Right ventricle myocardium superior (tissue), 1 donor: ENCODE results near the gene KCNJ4. TPM values are rescaled to one million over a fixed set of nuclear protein-coding genes. Genes with fewer than 3 reads are reported as not detected.

Experiments
- ATAC-seq: fragments of 200-7000 bp; cut with Tn5 transposase; one replicate; pipeline ENCODE4 v1.9.1; 2020; ENCODE audit warnings: mild to moderate bottlenecking; ENCODE audit not compliant: poor library complexity
- DNase-seq: peaks from one replicate; pipeline ENCODE4 v3.0.0-alpha.2; 2020
- intact Hi-C: fragments of 100-400 bp; cut with DNase I; formaldehyde crosslinking; loops from one replicate; pipeline ENCODE4 v1.11.2; 2022
- total RNA-seq: library from RNA; stranded (reverse); fragmentation: NEBNext Ultra II Directional; extraction: Animal tissue kit (Norgen Biotek cat#: 25700); gene quantifications from one replicate; pipeline ENCODE4 v1.2.1, GENCODE V29; 2021
- donor health status: DM: no; HTN: yes; CAD: no; lungs with severe emphysema.

The KCNJ4 gene
- total RNA-seq, 1 donor from 2014 or later = 16.6 TPM

- DNase-seq (no peak), ATAC-seq (no peak)
- intact Hi-C loops = no loop called here
These were observed 17.6 kb downstream of the KCNJ4 start for GRCh38 chr22:38437416-38437815.

GRCh38 chr22:38436629-38437395, 18.2 kb downstream of the KCNJ4 start:
- no peak for DNase-seq
- intact Hi-C loops = no loop called here
- no peak for ATAC-seq

GRCh38 chr22:38435965-38436364, 19.0 kb downstream of the KCNJ4 start:
- intact Hi-C loops = no loop called here
- peak; percentile 38 for ATAC-seq
- no peak for DNase-seq

- intact Hi-C loops = no loop called here
- no peak for ATAC-seq
- DNase-seq = no peak
These were observed 20.0 kb downstream of the KCNJ4 start for GRCh38 chr22:38435010-38435409.

- no peak for DNase-seq
- intact Hi-C loops = no loop called here
- no peak for ATAC-seq
These were observed 21.1 kb downstream of the KCNJ4 start for GRCh38 chr22:38433871-38434270.

- DNase-seq = no peak
- intact Hi-C loops = no loop called here
- ATAC-seq = no peak
These were observed 22.7 kb downstream of the KCNJ4 start for GRCh38 chr22:38432264-38432663.

- intact Hi-C loops = no loop called here
- ATAC-seq = peak; percentile 62
- DNase-seq = no peak
These were observed 23.6 kb downstream of the KCNJ4 start for GRCh38 chr22:38431266-38432010.

- no peak for ATAC-seq
- no peak for DNase-seq
- intact Hi-C loops = no loop called here
These were observed 25.4 kb downstream of the KCNJ4 start for GRCh38 chr22:38429499-38430068.

- DNase-seq (no peak), ATAC-seq (no peak)
- intact Hi-C loops = no loop called here
These were observed 26.3 kb downstream of the KCNJ4 start for GRCh38 chr22:38428714-38429113.

GRCh38 chr22:38427940-38428339, 27.1 kb downstream of the KCNJ4 start:
- no peak for DNase-seq
- ATAC-seq = no peak
- intact Hi-C loops = no loop called here

- ATAC-seq (no peak), DNase-seq (no peak)
- intact Hi-C loops = no loop called here
These were observed 27.5 kb downstream of the KCNJ4 start for GRCh38 chr22:38427465-38427864.

- DNase-seq = no peak
- ATAC-seq = no peak
- intact Hi-C loops = no loop called here
These were observed 28.4 kb downstream of the KCNJ4 start for GRCh38 chr22:38426628-38427027.

GRCh38 chr22:38424525-38425080, 30.4 kb downstream of the KCNJ4 start:
- ATAC-seq = no peak
- intact Hi-C loops = no loop called here
- no peak for DNase-seq

- no peak for DNase-seq
- intact Hi-C loops = no loop called here
- no peak for ATAC-seq
These were observed 31.2 kb downstream of the KCNJ4 start for GRCh38 chr22:38423512-38424503.

- intact Hi-C loops = no loop called here
- ATAC-seq = no peak
- no peak for DNase-seq
These were observed 32.1 kb downstream of the KCNJ4 start for GRCh38 chr22:38422611-38423511.

- intact Hi-C loops = no loop called here
- ATAC-seq = no peak
- no peak for DNase-seq
These were observed 34.3 kb downstream of the KCNJ4 start for GRCh38 chr22:38420734-38421133.

- DNase-seq (peak; percentile 24), ATAC-seq (peak; percentile 5)
- intact Hi-C loops = no loop called here
These were observed 35.2 kb downstream of the KCNJ4 start for GRCh38 chr22:38419858-38420160.
